GM19467 (cell line): Measurements from ENCODE around the gene HSPB1.
"Not testable (repeated sequence)": the region's sequence is repeated elsewhere in the genome, so short reads cannot be mapped to it uniquely, and the experiment has no call there.

ENCODE experiments used
- ATAC-seq: cut with Tn5 transposase; IDR thresholded peaks from one replicate; pipeline ENCODE4 v1.9.1; 2021; ENCODE audit warnings: mild to moderate bottlenecking, moderate library complexity; ENCODE audit not compliant: unreplicated experiment

Gene HSPB1

GRCh38 chr7:76302347-76303201 is at the start of gene HSPB1:
HSPB1 (plus strand) TSS chr7:76302673; CDS start chr7:76302713, 40 bp downstream.
- ATAC-seq: no peak

GRCh38 chr7:76254781-76255180 is 47.7 kb upstream of the HSPB1 start:
- no peak for ATAC-seq

- no peak for ATAC-seq
Measured at GRCh38 chr7:76257973-76258372, 44.5 kb upstream of the HSPB1 start.

- no peak for ATAC-seq
Measured at GRCh38 chr7:76259124-76260093, 43.1 kb upstream of the HSPB1 start.

DNA sequence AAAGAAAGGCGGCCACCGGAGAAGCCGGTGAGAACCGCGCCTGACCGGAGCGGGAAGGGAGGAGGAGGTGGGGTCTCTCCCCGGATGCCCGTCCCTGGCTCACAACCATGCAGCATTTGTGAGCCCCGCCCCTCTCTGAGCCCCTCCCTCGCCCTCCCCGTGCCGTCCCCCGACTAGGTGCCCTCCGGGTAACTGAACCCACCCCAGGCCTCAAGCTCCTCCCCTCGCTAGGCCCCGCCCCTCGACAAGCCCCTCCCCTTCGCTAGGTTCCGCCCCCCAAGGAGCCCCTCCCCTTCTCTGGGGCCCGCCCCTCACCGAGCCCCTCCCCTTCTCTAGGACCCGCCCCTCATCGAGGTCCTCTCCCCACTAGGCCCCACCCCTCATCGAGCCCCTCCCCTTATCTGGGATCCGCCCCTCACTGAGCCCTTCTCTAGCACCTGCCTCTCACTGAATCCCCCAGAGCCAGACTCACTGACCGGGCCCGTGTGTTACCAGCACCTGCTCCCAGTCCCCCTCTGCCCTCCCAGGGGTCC is 42.2 kb upstream of the HSPB1 start:
- no peak for ATAC-seq

GRCh38 chr7:76261329-76261728 is 41.1 kb upstream of the HSPB1 start:
- ATAC-seq: no peak

DNA sequence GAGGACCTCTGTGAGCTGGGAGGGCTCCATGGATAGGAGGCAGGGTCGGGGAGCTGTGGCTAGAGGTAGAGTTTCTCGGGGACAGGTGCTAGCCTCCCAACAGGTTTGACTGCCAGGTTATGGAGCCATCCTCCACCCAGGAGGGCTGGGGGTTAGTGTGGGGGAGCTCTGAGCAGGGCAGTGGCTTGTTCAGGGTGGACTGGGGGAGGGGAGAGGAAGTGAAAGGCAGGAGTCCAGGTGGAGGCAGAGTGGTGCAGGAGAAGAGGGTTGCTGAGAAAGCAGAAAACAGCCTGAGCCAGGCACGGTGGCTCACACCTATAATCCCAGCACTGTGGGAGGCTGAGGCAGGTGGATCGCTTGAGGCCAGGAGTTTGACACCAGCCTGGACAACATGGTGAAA is 40.5 kb upstream of the HSPB1 start:
- ATAC-seq: no peak

DNA sequence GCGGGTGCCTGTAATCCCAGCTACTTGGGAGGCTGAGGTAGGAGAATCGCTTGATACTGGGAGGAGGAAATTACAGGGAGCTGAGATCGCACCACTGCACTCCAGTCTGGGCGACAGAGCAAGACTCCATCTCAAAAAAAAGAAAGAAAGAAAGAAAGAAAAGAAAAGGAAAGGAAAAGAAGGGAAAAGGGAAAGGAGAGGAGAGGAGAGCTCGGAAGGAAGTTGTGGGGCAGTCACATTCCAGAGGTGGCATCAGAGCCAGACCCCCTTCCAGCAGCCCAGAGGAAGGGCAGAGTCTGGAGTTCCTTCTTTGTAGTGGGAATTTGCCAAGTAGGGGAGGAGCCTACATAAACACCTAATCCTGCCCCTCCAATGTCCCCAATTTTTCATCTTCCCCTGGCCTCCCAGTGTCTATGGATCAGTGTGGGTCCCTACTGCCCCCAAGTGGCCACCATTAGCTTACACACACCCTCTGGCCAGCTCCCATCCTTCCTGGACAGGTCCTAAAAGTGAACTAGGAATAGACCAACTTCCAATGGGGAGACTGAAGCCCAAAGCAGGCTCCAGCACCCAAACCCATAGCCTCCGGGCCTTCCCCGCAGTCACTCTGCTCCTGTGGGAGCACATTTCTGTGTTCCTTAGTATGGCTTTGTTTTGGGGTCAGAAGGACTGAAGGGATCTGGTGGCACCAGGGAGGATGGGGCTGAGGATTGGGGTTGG is 39.6 kb upstream of the HSPB1 start:
- no peak for ATAC-seq

DNA sequence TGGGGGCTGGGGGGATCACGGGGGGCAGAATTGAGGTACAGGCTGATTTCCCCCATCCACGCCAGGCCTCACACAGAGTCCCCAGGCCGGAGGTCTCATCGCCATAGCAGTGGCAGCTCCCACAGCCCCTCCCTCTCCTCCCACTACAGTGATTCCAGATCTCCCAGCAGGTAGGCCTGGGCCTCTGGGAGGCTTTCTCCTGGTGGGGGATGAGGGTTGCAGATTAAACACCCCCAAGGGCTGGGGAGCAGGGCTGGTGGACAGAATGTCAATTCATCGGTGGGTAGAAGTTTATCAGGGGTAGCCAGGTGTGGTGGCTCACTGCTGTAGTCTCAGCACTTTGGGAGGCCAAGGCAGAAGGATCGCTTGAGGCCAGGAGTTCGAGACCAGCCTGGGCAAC is 37.2 kb upstream of the HSPB1 start:
- no peak for ATAC-seq

GRCh38 chr7:76267107-76267893 is 35.2 kb upstream of the HSPB1 start:
- ATAC-seq: no peak

GRCh38 chr7:76267894-76268183 is 34.6 kb upstream of the HSPB1 start:
- ATAC-seq: no peak

DNA sequence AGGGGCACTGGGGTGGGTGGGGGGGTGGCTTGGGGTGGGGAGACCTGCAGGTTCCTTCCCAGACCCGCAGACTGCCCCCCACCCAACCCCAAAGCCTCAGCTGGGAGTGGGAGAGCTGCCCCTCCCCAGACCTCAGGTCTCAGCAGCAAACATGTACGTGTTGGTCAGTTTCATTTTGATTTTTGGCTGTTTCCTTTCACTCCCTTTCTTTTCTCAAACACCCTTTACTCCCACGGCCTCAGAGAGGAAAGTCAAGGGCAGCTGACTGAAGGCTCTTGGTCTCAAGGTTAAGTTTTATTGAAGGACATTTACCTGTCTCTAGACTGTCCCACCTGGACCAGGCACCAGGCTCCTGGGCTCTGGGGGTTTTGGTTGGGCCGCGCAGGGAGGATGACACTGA is 34.1 kb upstream of the HSPB1 start:
- ATAC-seq: no peak

DNA sequence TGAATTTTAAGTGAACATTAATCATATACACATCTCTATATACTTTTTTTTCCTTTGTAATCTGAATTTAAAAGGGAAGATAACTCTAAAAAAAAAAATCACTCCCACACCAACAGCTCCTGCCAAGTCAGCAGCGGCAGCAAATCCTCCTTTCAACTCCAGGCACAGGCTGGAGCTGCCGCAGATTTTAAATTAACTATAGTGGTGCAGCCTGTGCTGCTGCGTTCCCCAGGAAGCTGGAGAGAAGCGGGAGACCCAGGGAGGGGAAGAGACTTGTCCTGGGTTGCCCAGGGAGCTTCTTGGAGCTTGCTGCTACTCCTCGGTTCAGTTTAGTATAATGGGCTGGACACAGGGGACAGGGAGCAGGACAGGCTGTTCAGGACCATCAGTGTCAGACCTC is 32.6 kb upstream of the HSPB1 start:
- no peak for ATAC-seq

DNA sequence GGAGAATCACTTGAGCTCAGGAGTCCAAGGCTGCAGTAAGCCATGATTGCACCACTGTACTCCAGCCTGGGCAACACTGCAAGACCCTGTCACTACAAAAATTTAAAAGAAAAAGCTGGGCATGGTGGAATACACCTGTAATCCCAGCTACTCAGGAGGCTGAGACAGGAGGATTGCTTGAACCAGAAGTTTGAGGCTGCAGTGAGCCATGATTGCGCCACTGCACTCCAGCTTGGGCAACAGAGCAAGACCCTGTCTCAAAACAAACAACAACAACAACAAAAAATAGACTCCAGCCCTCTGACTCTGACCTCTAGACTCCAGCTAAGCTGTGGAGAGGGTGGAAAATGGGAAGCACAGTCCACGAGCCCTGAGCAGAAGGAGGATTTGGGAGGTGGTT is 31.1 kb upstream of the HSPB1 start:
- ATAC-seq: not testable (repeated sequence)

GRCh38 chr7:76272142-76272541 is 30.3 kb upstream of the HSPB1 start:
- ATAC-seq: no peak

GRCh38 chr7:76272851-76273497 is 29.5 kb upstream of the HSPB1 start:
- ATAC-seq: no peak

- ATAC-seq: no peak
Measured at GRCh38 chr7:76273503-76273902, 29.0 kb upstream of the HSPB1 start.

DNA sequence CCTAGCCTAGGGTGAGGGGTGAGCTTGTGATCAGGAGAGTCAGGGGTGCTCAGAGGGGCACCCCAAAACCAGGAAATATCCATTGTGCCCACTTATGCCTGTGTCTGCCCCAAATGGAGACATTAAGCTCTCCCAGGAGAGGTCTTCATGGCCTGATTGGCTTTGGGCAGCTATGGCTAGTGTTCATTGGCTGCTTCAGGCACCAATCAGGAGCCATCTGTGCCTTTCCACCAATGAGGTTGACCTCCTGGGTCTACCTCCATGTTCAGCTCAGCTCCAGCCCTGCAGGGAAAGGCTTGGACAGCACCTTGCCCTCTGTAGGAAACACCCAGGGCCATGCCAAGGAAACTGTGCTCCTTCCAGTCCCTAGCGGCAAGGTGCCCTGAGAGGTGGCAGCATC is 23.9 kb upstream of the HSPB1 start:
- ATAC-seq: no peak

GRCh38 chr7:76280408-76280807 is 22.1 kb upstream of the HSPB1 start:
- no peak for ATAC-seq
